VCaP (cell line): ENCODE results near the gene KDM4B.

Experiments
- H3K27ac ChIP-seq: fragments of 450-650 bp; 2 replicates; pipeline ENCODE4 v1.5.1; 2017
- CTCF ChIP-seq: fragments of 450-650 bp; conservative IDR thresholded peaks from 2 replicates; pipeline ENCODE4 v1.5.1; 2017; ENCODE audit warnings: mild to moderate bottlenecking, moderate library complexity

Gene KDM4B

DNA sequence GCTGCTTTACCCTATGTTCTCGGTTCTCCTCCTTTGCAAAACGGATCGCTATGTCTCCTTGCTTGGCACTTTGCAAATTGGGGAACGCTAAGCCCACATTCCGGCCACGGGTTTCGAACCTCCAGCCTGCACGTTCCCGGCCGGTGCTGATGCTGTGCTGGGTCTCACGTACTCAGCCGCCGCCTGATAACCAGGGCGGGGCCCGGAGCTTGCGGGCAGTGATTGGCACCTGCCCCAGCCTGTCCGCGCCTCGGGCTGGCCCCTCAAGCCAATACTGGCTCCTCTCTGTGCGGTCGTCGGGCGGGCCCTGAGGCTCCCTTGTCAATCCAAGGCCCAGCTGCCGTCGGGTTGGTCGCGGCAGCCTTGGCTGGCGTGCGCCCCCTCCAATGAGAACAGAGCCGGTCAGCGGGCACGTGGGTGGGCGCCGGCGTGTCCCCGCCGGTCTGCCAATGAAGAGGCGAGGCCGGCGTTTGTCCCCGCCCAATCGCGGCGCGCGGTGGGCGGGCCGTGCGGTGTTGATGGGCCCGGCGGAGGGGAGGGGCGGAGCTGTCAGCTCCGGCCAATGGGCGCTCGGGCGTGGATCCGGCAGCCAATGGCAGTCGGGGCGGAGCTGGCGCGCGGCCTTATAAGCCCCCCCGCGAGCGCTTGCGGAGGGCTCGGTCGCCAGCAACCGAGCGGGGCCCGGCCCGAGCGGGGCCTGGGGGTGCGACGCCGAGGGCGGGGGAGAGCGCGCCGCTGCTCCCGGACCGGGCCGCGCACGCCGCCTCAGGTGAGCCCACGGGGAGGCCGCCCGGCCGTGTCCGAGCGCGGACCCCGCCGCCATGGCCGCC is at the start of gene KDM4B:
TSS of gene KDM4B (plus strand) at position 652 of the 830 bp plus-strand sequence. CDS start 63,778 bp downstream, outside the sequence.
- no peak for TF ChIP-seq CTCF
- H3K27ac ChIP-seq: peak within 1 kb of the TSS; percentile 80

DNA sequence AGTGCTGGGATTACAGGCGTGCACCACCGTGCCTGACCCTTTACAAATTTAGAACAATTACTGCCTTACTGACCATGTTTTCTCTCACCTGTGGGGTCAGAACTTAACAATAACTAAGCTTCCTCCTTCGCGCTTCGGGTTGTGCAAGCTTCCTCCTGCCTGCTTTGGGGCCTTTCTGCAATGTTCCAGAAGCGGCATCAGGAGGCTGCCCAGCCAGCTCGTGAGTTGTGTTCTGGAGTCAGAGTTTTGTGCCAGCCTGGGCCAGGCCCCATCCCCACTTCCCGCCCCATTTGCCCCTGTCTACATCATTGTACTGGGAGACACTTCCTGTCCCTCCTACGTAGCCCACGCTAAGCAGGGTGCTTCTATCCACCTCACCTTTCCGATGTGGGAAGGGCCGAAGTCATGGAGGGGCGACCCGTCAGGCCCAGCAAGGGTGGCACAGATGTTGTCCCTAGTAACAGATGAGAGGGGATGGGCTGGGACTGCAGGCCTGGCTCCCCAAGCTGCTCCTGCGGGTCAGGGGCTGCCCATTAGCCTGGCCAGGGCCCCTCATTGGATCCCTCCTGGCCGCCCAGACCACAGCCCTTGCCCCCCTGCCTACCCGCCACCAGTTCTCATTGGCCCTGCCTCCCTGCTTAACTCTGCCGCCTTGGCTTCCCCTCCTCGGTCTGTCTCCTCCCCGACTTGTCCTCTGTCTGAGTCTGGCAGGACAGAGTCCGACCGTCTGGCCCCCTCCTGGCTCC is 46.2 kb upstream of the KDM4B start:
- no peak for TF ChIP-seq CTCF
- no peak overlapping the region for H3K27ac ChIP-seq

GRCh38 chr19:4923276-4923747 is 45.6 kb upstream of the KDM4B start:
- no peak for TF ChIP-seq CTCF

DNA sequence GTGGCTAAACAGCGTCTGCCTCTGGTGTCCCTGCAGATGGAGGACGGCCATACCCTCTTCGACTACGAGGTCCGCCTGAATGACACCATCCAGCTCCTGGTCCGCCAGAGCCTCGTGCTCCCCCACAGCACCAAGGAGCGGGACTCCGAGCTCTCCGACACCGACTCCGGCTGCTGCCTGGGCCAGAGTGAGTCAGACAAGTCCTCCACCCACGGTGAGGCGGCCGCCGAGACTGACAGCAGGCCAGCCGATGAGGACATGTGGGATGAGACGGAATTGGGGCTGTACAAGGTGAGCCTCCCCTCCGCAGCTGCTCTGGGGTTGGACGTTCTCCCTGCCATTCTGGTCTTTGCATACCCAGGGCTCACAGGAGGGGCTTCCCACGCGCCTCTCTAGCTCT is 39.7 kb upstream of the KDM4B start:
- no peak for TF ChIP-seq CTCF
- no peak overlapping the region for H3K27ac ChIP-seq

More at GRCh38 chr19:4923276-4923747, 45.6 kb upstream of the KDM4B start:
- no peak overlapping the region for H3K27ac ChIP-seq

- H3K27ac ChIP-seq: no peak overlapping the region
- TF ChIP-seq CTCF: no peak
These were observed 38.2 kb upstream of the KDM4B start for GRCh38 chr19:4930664-4931063.

- TF ChIP-seq CTCF: no peak
- H3K27ac ChIP-seq: no peak overlapping the region; the same call in 1 of the 2 replicates
These were observed 36.2 kb upstream of the KDM4B start for GRCh38 chr19:4932711-4933110.

DNA sequence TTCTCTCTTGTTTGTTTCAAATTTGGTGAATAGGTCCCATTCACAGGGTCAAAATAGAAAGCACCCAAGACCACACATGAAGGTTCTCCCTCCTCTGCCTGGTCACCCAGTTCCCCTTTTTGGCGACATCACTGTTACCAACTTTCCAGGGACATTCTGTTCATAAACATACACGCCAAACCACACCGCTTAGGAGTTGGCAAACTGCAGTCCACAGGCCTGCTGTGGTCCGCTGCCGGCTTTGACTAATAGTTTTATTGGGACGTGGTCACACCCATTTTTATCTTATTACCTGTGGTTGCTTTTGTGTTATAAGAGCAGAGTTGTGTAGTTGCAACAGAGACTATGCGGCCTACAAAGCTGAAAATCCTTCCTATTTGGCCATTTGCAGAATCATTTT is 35.4 kb upstream of the KDM4B start:
- TF ChIP-seq CTCF: no peak
- no peak overlapping the region; the same call in 1 of the 2 replicates for H3K27ac ChIP-seq
